ENCODE results near the gene VASP.

Gene VASP

DNA sequence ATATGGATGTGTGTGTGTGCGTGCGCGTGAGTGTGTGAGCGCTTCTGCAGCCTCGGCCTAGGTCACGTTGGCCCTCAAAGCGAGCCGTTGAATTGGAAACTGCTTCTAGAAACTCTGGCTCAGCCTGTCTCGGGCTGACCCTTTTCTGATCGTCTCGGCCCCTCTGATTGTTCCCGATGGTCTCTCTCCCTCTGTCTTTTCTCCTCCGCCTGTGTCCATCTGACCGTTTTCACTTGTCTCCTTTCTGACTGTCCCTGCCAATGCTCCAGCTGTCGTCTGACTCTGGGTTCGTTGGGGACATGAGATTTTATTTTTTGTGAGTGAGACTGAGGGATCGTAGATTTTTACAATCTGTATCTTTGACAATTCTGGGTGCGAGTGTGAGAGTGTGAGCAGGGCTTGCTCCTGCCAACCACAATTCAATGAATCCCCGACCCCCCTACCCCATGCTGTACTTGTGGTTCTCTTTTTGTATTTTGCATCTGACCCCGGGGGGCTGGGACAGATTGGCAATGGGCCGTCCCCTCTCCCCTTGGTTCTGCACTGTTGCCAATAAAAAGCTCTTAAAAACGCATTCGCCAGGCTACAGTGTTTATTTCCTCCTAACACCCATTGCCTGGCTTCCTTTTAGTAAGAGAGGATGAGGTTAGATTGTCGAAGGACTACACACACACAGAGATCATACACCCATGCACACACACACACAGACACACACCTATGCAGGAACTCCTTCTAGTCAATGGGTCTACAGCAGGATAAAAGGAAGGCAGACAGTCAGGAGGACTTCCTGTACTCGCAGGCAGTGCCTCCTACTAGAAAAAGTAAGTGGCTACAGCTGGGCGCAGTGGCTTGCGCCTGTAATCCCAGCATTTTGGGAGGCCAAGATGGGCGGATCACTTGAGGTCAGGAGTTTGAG, 32.4 kb upstream of the VASP start:
- Histone ChIP-seq H3K27me3 (ENCODE audit: insufficient read depth, low read depth, severe bottlenecking) (no peaks in the 10 kb centered on the region), H3K4me3 (ENCODE audit: low read depth, low read length) (no peak overlapping the region), H3K9me3 (ENCODE audit: severe bottlenecking) (no peaks in the 10 kb centered on the region), H3K36me3 (no peaks in the 10 kb centered on the region; the same call in 1 of the 2 replicates), H3K27ac (no peak overlapping the region)
- TF ChIP-seq, protein P1, sequence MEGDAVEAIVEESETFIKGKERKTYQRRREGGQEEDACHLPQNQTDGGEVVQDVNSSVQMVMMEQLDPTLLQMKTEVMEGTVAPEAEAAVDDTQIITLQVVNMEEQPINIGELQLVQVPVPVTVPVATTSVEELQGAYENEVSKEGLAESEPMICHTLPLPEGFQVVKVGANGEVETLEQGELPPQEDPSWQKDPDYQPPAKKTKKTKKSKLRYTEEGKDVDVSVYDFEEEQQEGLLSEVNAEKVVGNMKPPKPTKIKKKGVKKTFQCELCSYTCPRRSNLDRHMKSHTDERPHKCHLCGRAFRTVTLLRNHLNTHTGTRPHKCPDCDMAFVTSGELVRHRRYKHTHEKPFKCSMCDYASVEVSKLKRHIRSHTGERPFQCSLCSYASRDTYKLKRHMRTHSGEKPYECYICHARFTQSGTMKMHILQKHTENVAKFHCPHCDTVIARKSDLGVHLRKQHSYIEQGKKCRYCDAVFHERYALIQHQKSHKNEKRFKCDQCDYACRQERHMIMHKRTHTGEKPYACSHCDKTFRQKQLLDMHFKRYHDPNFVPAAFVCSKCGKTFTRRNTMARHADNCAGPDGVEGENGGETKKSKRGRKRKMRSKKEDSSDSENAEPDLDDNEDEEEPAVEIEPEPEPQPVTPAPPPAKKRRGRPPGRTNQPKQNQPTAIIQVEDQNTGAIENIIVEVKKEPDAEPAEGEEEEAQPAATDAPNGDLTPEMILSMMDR (IDR thresholded peaks at IDR 0.05; ENCODE audit: low read depth, low read length), result no peak
- DNase-seq, result no peak

- Histone ChIP-seq H3K9me3 (ENCODE audit: severe bottlenecking) (no peaks in the 10 kb centered on the region), H3K27ac (no peak overlapping the region), H3K4me3 (ENCODE audit: low read depth, low read length) (no peak overlapping the region), H3K36me3 (no peaks in the 10 kb centered on the region; the same call in 1 of the 2 replicates), H3K27me3 (ENCODE audit: insufficient read depth, low read depth, severe bottlenecking) (no peaks in the 10 kb centered on the region)
- TF ChIP-seq, protein P1 (IDR thresholded peaks at IDR 0.05; ENCODE audit: low read depth, low read length), result no peak
- no peak for DNase-seq
These were observed 31.6 kb upstream of the VASP start for GRCh38 chr19:45475537-45476291.

DNA sequence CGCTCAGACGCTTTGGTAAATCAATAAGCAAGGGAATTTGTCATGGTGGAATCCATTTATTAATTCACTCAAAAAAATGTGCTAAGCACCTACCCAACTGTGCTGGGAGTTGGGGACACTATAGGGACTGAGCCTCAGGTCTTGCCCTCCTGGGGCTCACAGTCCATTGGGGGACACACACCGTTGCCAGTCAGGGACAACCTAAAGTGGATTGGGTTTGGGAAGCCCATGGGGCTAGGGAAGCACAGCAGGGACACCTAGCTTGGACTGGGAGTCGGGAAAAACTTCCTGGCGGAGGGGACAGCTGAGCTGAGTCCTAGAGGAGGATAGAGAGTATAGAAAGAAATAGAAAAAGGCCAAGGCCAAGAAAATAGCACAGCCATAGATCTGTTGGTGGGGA, 31.0 kb upstream of the VASP start:
- H3K27ac ChIP-seq, result no peak overlapping the region
- H3K36me3 ChIP-seq, result no peaks in the 10 kb centered on the region; the same call in 1 of the 2 replicates
- DNase-seq, result no peak
- peaks cover 3% of the 10 kb centered on the region for H3K9me3 ChIP-seq (ENCODE audit: severe bottlenecking)
- no peaks in the 10 kb centered on the region for H3K27me3 ChIP-seq (ENCODE audit: insufficient read depth, low read depth, severe bottlenecking)
- H3K4me3 ChIP-seq (ENCODE audit: low read depth, low read length), result no peak overlapping the region
- TF ChIP-seq, protein P1 (IDR thresholded peaks at IDR 0.05; ENCODE audit: low read depth, low read length), result no peak

DNA sequence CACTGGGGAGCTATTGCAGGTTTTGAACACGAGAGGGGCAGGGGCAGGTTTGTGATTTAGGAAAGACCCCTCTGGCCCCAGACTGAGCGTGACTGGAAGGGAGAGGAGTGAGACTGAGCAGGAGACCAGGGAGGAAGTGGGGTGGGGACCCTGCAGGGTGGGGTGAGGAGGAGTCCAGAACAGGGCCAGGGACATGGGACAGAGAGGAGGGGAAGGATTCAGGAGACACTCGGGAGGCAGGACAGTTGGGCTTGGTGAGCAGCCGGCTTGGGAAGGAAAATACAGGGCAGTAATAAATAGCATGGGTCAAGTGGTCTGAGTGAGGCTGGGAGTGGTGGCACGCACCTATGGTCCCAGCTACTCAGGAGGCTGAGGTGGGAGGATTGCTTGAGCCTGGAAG, 30.1 kb upstream of the VASP start:
- no peak overlapping the region for H3K4me3 ChIP-seq (ENCODE audit: low read depth, low read length)
- no peaks in the 10 kb centered on the region for H3K27me3 ChIP-seq (ENCODE audit: insufficient read depth, low read depth, severe bottlenecking)
- no peak for DNase-seq
- peaks cover 3% of the 10 kb centered on the region for H3K9me3 ChIP-seq (ENCODE audit: severe bottlenecking)
- H3K36me3 ChIP-seq, result no peaks in the 10 kb centered on the region; the same call in 1 of the 2 replicates
- H3K27ac ChIP-seq, result no peak overlapping the region
- TF ChIP-seq, protein P1 (IDR thresholded peaks at IDR 0.05; ENCODE audit: low read depth, low read length), result no peak

DNA sequence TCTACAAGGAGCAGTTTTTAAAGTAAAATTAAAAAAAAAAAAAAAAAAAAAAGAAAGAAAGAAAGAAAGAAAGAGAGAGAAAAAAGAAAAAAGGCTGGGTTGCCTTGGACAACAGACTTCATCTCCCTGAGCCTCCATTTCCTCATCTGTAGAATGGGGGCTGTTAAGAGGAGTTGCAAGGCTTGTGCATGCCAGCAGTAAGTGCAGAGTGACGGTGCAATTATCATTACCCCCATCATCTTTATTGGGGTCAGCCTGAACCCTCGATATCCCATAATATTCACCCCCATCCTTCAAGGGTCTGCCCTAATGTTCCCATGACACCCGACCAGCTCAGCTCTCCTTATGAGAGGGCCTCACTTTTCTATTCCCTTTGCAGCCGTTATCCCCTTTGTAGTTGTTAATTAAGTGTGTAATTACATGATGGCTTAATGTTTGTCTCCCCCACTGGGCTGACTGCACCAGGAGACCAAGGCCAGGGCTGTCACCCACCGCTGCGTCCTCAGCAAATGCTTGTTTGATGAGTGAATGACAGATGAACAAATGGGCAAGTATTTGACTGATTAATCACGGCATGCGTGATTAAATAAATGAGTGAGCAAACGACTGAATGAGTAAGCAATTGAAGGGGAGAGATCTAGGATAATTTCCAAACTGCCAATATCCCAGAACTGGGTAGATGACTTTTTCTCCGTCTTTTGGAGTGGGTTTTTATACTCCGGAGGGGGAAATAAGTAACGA, 29.4 kb upstream of the VASP start:
- TF ChIP-seq, protein P1 (IDR thresholded peaks at IDR 0.05; ENCODE audit: low read depth, low read length), result no peak
- Histone ChIP-seq H3K4me3 (ENCODE audit: low read depth, low read length) (peak overlapping the region; percentile 57), H3K9me3 (ENCODE audit: severe bottlenecking) (peaks cover 3% of the 10 kb centered on the region), H3K27me3 (ENCODE audit: insufficient read depth, low read depth, severe bottlenecking) (no peaks in the 10 kb centered on the region), H3K36me3 (no peaks in the 10 kb centered on the region; the same call in 1 of the 2 replicates), H3K27ac (peak overlapping the region; percentile 98)
- DNase-seq, result no peak

All from WERI-Rb-1 (cell line).